BJ (cell line): ENCODE results near the gene ERBB2. TPM values are rescaled to one million over a fixed set of nuclear protein-coding genes. Genes with fewer than 3 reads are reported as not detected.

Experiments used
- CTCF ChIA-PET: fragments of 350-600 bp; formaldehyde crosslinking; extraction: SDS; loops from one replicate; lab custom pipeline; 2021; ENCODE audit warnings: antibody characterized with exemption, inconsistent platforms; lab: Yijun Ruan, JAX
- POLR2A ChIA-PET: fragments of 300-600 bp; sonication (Branson Sonifier 250); formaldehyde crosslinking; extraction: SDS; loops from one replicate; lab custom pipeline; 2021; ENCODE audit warnings: antibody characterized with exemption; lab: Charles Lee
- DNase-seq: peaks from one replicate; pipeline ENCODE4 v3.0.0-alpha.2; 2011; ENCODE audit warnings: low read depth
- H3K27me3 ChIP-seq: 2 replicates; pipeline ENCODE4 v1.6.0; 2011; ENCODE audit warnings: low read length; ENCODE audit not compliant: control insufficient read depth, insufficient read depth
- H3K36me3 ChIP-seq: 2 replicates; pipeline ENCODE4 v1.5.1; 2011; ENCODE audit warnings: low read length; ENCODE audit not compliant: control insufficient read depth, insufficient read depth
- H3K4me3 ChIP-seq: 2 replicates; pipeline ENCODE4 v1.5.1; 2011; ENCODE audit warnings: low read depth, mild to moderate bottlenecking, control low read depth, low read length
- CTCF ChIP-seq: IDR thresholded peaks from 2 replicates; pipeline ENCODE4 v1.5.1; 2011; ENCODE audit warnings: low read depth, mild to moderate bottlenecking, control low read depth, inconsistent platforms, low read length, moderate library complexity; ENCODE audit not compliant: insufficient read depth
- polyA plus RNA-seq: library from polyadenylated mRNA; depleted of rRNA; stranded (reverse); fragments of >200 nt; gene quantifications from 2 replicates; pipeline ENCODE4 v1.2.3, GENCODE V29; 2011

Gene ERBB2
- polyA plus RNA-seq, 1 experiment, result 35.4 TPM

GRCh38 chr17:39676198-39676819, 23.6 kb upstream of the ERBB2 start:
- Histone ChIP-seq H3K27me3 (no peaks in the 10 kb centered on the region; the same call in 1 of the 2 replicates), H3K36me3 (peaks cover 1% of the 10 kb centered on the region; the same call in 1 of the 2 replicates), H3K4me3 (no peak overlapping the region)
- ChIA-PET POLR2A (no interaction called here), CTCF (interaction anchor here (1.1 to 16.9 kb wide), 4 partner anchors 12 to 54 kb away, joined by 3 to 185 read pairs (median 3); partner anchors contain the start of genes ERBB2, MIEN1, PGAP3 and PPP1R1B)
- no peak for TF ChIP-seq CTCF
- no peak for DNase-seq

GRCh38 chr17:39677072-39677471, 22.8 kb upstream of the ERBB2 start:
- Histone ChIP-seq H3K27me3 (no peaks in the 10 kb centered on the region), H3K4me3 (no peak overlapping the region), H3K36me3 (peaks cover 1% of the 10 kb centered on the region; the same call in 1 of the 2 replicates)
- DNase-seq, result no peak
- TF ChIP-seq CTCF, result no peak
- POLR2A ChIA-PET, result interaction anchor here (1.3 kb wide), 1 partner anchor 11 kb away, joined by 4 read pairs; the partner anchor contains the start of gene PGAP3
- CTCF ChIA-PET, result interaction anchor here (1.1 to 16.9 kb wide), 8 partner anchors 8 to 55 kb away, joined by 3 to 185 read pairs (median 6); partner anchors contain the start of genes ERBB2, PGAP3, PNMT and PPP1R1B

- H3K4me3 ChIP-seq, result no peak overlapping the region
- no peak for TF ChIP-seq CTCF
- H3K27me3 ChIP-seq, result no peaks in the 10 kb centered on the region
- POLR2A ChIA-PET, result interaction anchor here (1.3 kb wide), 1 partner anchor 10 kb away, joined by 4 read pairs; the partner anchor contains the start of gene PGAP3
- CTCF ChIA-PET, result interaction anchor here (1.1 to 16.9 kb wide), 8 partner anchors 9 to 55 kb away, joined by 3 to 185 read pairs (median 6); partner anchors contain the start of genes ERBB2, PGAP3, PNMT and PPP1R1B
- no peak for DNase-seq
- peaks cover 1% of the 10 kb centered on the region; the same call in 1 of the 2 replicates for H3K36me3 ChIP-seq
Observed at GRCh38 chr17:39677542-39678339, 22.1 kb upstream of the ERBB2 start.

GRCh38 chr17:39678340-39679116, 21.3 kb upstream of the ERBB2 start:
- ChIA-PET CTCF (interaction anchor here (1.0 to 16.9 kb wide), 7 partner anchors 9 to 56 kb away, joined by 3 to 185 read pairs (median 7); partner anchors contain the start of genes PGAP3, PNMT and PPP1R1B), POLR2A (interaction anchor here (1.3 kb wide), 1 partner anchor 9 kb away, joined by 4 read pairs; the partner anchor contains the start of gene PGAP3)
- Histone ChIP-seq H3K4me3 (no peak overlapping the region), H3K27me3 (no peaks in the 10 kb centered on the region), H3K36me3 (peaks cover 1% of the 10 kb centered on the region; the same call in 1 of the 2 replicates)
- TF ChIP-seq CTCF, result no peak
- no peak for DNase-seq
